HCT116 (cell line): ENCODE measurements around the gene ZNF433. TPM values are rescaled to one million over a fixed set of nuclear protein-coding genes. Genes with fewer than 3 reads are reported as not detected.

ENCODE experiments used
- ATAC-seq: fragments of 200-7000 bp; cut with Tn5 transposase; 2 replicates; pipeline ENCODE4 v1.9.1; 2020; ENCODE audit warnings: mild to moderate bottlenecking, moderate library complexity
- BruUV-seq: library from RNA; stranded (reverse); fragments of 400-500 nt; replicated peaks from 2 replicates; lab custom pipeline; 2021; lab: Mats Ljungman, UMichigan
- CTCF ChIA-PET: fragments of 300-600 bp; sonication (Branson Sonifier 250); formaldehyde crosslinking; loops from one replicate; lab custom pipeline; 2021; ENCODE audit warnings: antibody characterized with exemption; lab: Charles Lee
- POLR2A ChIA-PET: fragments of 300-600, 350-600 bp; sonication (Branson Sonifier 250); formaldehyde crosslinking; loops from one replicate; lab custom pipeline; 2021; ENCODE audit warnings: antibody characterized with exemption; lab: Charles Lee
- RAD21 ChIA-PET, 2 experiments: fragments of 300-600 bp; sonication (Branson Sonifier 250); formaldehyde crosslinking; loops; one replicate each; lab custom pipeline; 2023; ENCODE audit warnings: low total read pairs in 2 of 2; ENCODE audit not compliant: uncharacterized antibody in 2 of 2, unreplicated experiment in 2 of 2, low non-redundant PET in 1 of 2; lab: Charles Lee
- DNase-seq: peaks from one replicate; pipeline ENCODE4 v3.0.0-alpha.2; 2010; ENCODE audit warnings: low read depth, low spot score
- H2AFZ ChIP-seq: fragments of 200-600 bp; shearing (Covaris generic), sonication (generic); 2 replicates; pipeline ENCODE4 v1.6.1; 2017; ENCODE audit warnings: low read depth, mixed run types, mixed read lengths, antibody characterized with exemption, low read length; ENCODE audit not compliant: poor library complexity, severe bottlenecking
- H3K27ac ChIP-seq: 2 replicates; pipeline ENCODE4 v1.5.1; 2012; ENCODE audit warnings: low read depth, low read length
- H3K27me3 ChIP-seq: fragments of 200-600 bp; sonication (generic); 2 replicates; pipeline ENCODE4 v1.6.1; 2016; ENCODE audit warnings: mixed run types, low read length, mixed read lengths; ENCODE audit not compliant: insufficient read depth
- H3K36me3 ChIP-seq, 2 experiments: fragments of 200-500 bp in 1 of 2; fragments of 200-600 bp in 1 of 2; sonication (Bioruptor generic) in 1 of 2; sonication (generic) in 1 of 2; 2 replicates each; pipeline versions ENCODE4 v1.5.1 to v1.6.1; 2014 to 2016; ENCODE audit warnings: low read length in 2 of 2, inconsistent platforms in 1 of 2, mixed read lengths in 1 of 2, mixed run types in 1 of 2; ENCODE audit not compliant: insufficient read depth in 2 of 2, control insufficient read depth in 1 of 2
- H3K4me1 ChIP-seq, 2 experiments: fragments of 200-600 bp in 1 of 2; sonication (generic) in 1 of 2; 2 replicates each; pipeline versions ENCODE4 v1.5.1 to v1.6.1; 2012 to 2017; ENCODE audit warnings: low read length in 2 of 2, inconsistent platforms in 1 of 2, mild to moderate bottlenecking in 1 of 2, mixed read lengths in 1 of 2, mixed run types in 1 of 2, moderate library complexity in 1 of 2; ENCODE audit not compliant: insufficient read depth in 2 of 2, control insufficient read depth in 1 of 2
- H3K4me2 ChIP-seq: fragments of 200-600 bp; sonication (generic); 2 replicates; pipeline ENCODE4 v1.6.1; 2017; ENCODE audit warnings: mixed run types, low read length, mixed read lengths
- H3K4me3 ChIP-seq, 2 experiments: fragments of 200-600 bp in 1 of 2; sonication (generic) in 1 of 2; replicated peaks in 1 of 2; 2 replicates each; pipeline ENCODE4 v1.5.1; 2011 to 2016; ENCODE audit warnings: low read length in 2 of 2, control low read depth in 1 of 2, low read depth in 1 of 2, mild to moderate bottlenecking in 1 of 2, mixed read lengths in 1 of 2, mixed run types in 1 of 2
- H3K79me2 ChIP-seq: fragments of 200-600 bp; sonication (generic); 2 replicates; pipeline ENCODE4 v1.6.1; 2017; ENCODE audit warnings: mild to moderate bottlenecking, mixed run types, low read length, moderate library complexity, mixed read lengths; ENCODE audit not compliant: insufficient read depth
- H3K9ac ChIP-seq: fragments of 200-600 bp; sonication (generic); 2 replicates; pipeline ENCODE4 v1.6.1; 2016; ENCODE audit warnings: low read length, mixed read lengths
- H3K9me2 ChIP-seq: fragments of 200-600 bp; sonication (generic), shearing (Covaris generic); 2 replicates; pipeline ENCODE4 v1.6.1; 2017; ENCODE audit warnings: mixed run types, mild to moderate bottlenecking, moderate library complexity; ENCODE audit not compliant: insufficient read depth
- H3K9me3 ChIP-seq, 2 experiments: fragments of 200-500 bp in 1 of 2; fragments of 200-600 bp in 1 of 2; sonication (Bioruptor generic) in 1 of 2; sonication (generic) in 1 of 2; 2 replicates each; pipeline ENCODE4 v1.6.1; 2014 to 2017; ENCODE audit warnings: low read length in 2 of 2, mixed read lengths in 2 of 2, inconsistent platforms in 1 of 2, low read depth in 1 of 2, mild to moderate bottlenecking in 1 of 2, mixed run types in 1 of 2, moderate library complexity in 1 of 2; ENCODE audit not compliant: control insufficient read depth in 1 of 2, insufficient read depth in 1 of 2
- H4K20me1 ChIP-seq: fragments of 200-600 bp; sonication (generic), shearing (Covaris generic); 2 replicates; pipeline ENCODE4 v1.6.1; 2017; ENCODE audit warnings: mixed run types, mild to moderate bottlenecking, moderate library complexity; ENCODE audit not compliant: insufficient read depth
- CBX3 ChIP-seq: IDR thresholded peaks from 2 replicates; pipeline ENCODE4 v1.6.1; 2012; ENCODE audit warnings: low read depth
- CEBPB ChIP-seq: IDR thresholded peaks from 2 replicates; pipeline ENCODE4 v1.6.1; 2012; ENCODE audit warnings: low read depth
- EGR1 ChIP-seq: IDR thresholded peaks from 2 replicates; pipeline ENCODE4 v1.6.1; 2012; ENCODE audit warnings: low read depth
- ELF1 ChIP-seq: IDR thresholded peaks from 2 replicates; pipeline ENCODE4 v1.6.1; 2012; ENCODE audit warnings: low read depth, borderline replicate concordance
- EZH2 ChIP-seq: fragments of 200-600 bp; sonication (generic); IDR thresholded peaks from 2 replicates; pipeline ENCODE4 v1.6.1; 2017; ENCODE audit warnings: antibody characterized with exemption, mixed run types
- EZH2phosphoT487 ChIP-seq: fragments of 200-600 bp; IDR thresholded peaks from 2 replicates; pipeline ENCODE4 v1.6.1; 2018; ENCODE audit warnings: antibody characterized with exemption, borderline replicate concordance
- JUND ChIP-seq: IDR thresholded peaks from 2 replicates; pipeline ENCODE4 v1.6.1; 2012
- POLR2AphosphoS5 ChIP-seq: IDR thresholded peaks from 2 replicates; pipeline ENCODE4 v1.6.1; 2011; ENCODE audit warnings: mild to moderate bottlenecking, low read depth, low read length, moderate library complexity
- RAD21 ChIP-seq: IDR thresholded peaks from 2 replicates; pipeline ENCODE4 v1.6.1; 2012; ENCODE audit warnings: low read depth, mild to moderate bottlenecking
- SIN3A ChIP-seq: IDR thresholded peaks from 2 replicates; pipeline ENCODE4 v1.6.1; 2012; ENCODE audit warnings: low read depth
- SP1 ChIP-seq: IDR thresholded peaks from 2 replicates; pipeline ENCODE4 v1.6.1; 2012; ENCODE audit warnings: low read depth
- SRF ChIP-seq: IDR thresholded peaks from 2 replicates; pipeline ENCODE4 v1.6.1; 2012; ENCODE audit warnings: low read depth
- TCF7L2 ChIP-seq: IDR thresholded peaks from 2 replicates; pipeline ENCODE4 v1.7.0; 2011; ENCODE audit warnings: borderline replicate concordance, inconsistent platforms; ENCODE audit not compliant: insufficient read depth, insufficient read length; ENCODE audit errors: extremely low read depth
- YY1 ChIP-seq: IDR thresholded peaks from 2 replicates; pipeline ENCODE4 v1.6.1; 2011; ENCODE audit warnings: low read length, low read depth, moderate library complexity, mild to moderate bottlenecking; ENCODE audit not compliant: insufficient replicate concordance; ENCODE audit errors: extremely low read depth
- ZNF274 ChIP-seq: fragments of 200-500 bp; sonication (Bioruptor generic); IDR thresholded peaks from 2 replicates; pipeline ENCODE4 v1.6.1; 2014; ENCODE audit warnings: mild to moderate bottlenecking, low read depth, low read length, inconsistent platforms
- intact Hi-C: fragments of 100-400 bp; cut with micrococcal nuclease; formaldehyde crosslinking; loops from 2 replicates; pipeline ENCODE4 v1.10.0; 2022
- total RNA-seq: library from RNA; stranded (reverse); gene quantifications from one replicate; pipeline ENCODE4 v1.2.1, GENCODE V29; 2021; ENCODE audit not compliant: unreplicated experiment
- TF ChIP-seq, protein P1 (sequence below): IDR thresholded peaks from 2 replicates; pipeline ENCODE4 v1.6.1; 2012
- TF ChIP-seq, protein P2 (sequence below): IDR thresholded peaks from 2 replicates; pipeline ENCODE4 v1.6.1; 2012; ENCODE audit warnings: low read depth
- TF ChIP-seq, protein P3 (sequence below), 3 experiments: fragments of 200-600 bp in 1 of 3; sonication (generic) in 1 of 3; IDR thresholded peaks in 2 of 3; conservative IDR thresholded peaks in 1 of 3; 2 replicates each; pipeline ENCODE4 v1.5.1; 2012 to 2017; ENCODE audit warnings: low read depth in 2 of 3, low read length in 2 of 3, antibody characterized with exemption in 1 of 3, borderline replicate concordance in 1 of 3, control low read depth in 1 of 3, mild to moderate bottlenecking in 1 of 3, mixed read lengths in 1 of 3, mixed run types in 1 of 3, moderate library complexity in 1 of 3; ENCODE audit not compliant: insufficient read depth in 1 of 3
- TF ChIP-seq, protein P4 (sequence below): IDR thresholded peaks from 2 replicates; pipeline ENCODE4 v1.6.1; 2012
- TF ChIP-seq, protein P5 (sequence below): IDR thresholded peaks from 2 replicates; pipeline ENCODE4 v1.6.1; 2011; ENCODE audit warnings: mild to moderate bottlenecking, low read length, moderate library complexity; ENCODE audit not compliant: insufficient replicate concordance; ENCODE audit errors: extremely low read depth

ZNF433 gene
- total RNA-seq, 1 experiment from 2014 or later = not detected

DNA sequence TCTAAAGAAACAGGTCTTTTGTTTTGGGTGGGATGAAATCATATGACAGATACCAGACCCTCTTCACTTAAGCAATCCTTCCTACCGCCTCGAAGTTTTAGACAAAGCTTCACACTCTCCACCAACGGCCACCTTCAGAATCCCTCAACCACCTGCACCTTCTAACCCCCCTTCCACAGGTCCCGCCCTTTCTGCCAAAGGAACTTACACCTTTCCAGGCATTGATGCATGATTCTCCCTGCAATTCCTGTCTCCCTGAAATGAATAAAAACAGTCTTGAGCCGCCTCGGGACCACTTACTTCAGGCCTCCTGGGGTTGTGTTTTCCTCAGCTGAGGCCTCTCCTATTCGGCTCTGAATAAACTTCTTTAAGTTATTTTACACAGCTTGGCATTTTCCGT lies 859 bp downstream of the ZNF433 start:
- Histone ChIP-seq H3K4me3 (no peak overlapping the region), H3K36me3 (no peaks in the 10 kb centered on the region), H4K20me1 (no peaks in the 10 kb centered on the region), H3K4me1 (no peaks in the 10 kb centered on the region), H3K27ac (no peak overlapping the region), H2AFZ (no peak overlapping the region), H3K79me2 (no peaks in the 10 kb centered on the region), H3K4me2 (no peak overlapping the region), H3K9ac (no peak overlapping the region), H3K27me3 (no peaks in the 10 kb centered on the region), H3K9me2 (no peaks in the 10 kb centered on the region), H3K9me3 (peaks cover 0 to 7% of the 10 kb centered on the region in 2 experiments; a peak in 2 of 4 replicates)
- ChIA-PET RAD21 (no interaction called here), CTCF (no interaction called here), POLR2A (no interaction called here)
- no peak for TF ChIP-seq SIN3A
- TF ChIP-seq CBX3 = no peak
- no peak for TF ChIP-seq CEBPB
- no peak for TF ChIP-seq EZH2
- TF ChIP-seq YY1 = no peak
- TF ChIP-seq, protein P1, sequence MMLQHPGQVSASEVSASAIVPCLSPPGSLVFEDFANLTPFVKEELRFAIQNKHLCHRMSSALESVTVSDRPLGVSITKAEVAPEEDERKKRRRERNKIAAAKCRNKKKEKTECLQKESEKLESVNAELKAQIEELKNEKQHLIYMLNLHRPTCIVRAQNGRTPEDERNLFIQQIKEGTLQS = no peak
- no peak for TF ChIP-seq ZNF274
- no peak for TF ChIP-seq TCF7L2
- TF ChIP-seq RAD21 = no peak
- no peak for TF ChIP-seq EGR1
- TF ChIP-seq SRF = no peak
- TF ChIP-seq EZH2phosphoT487 = no peak
- TF ChIP-seq SP1 = no peak
- TF ChIP-seq, protein P2, sequence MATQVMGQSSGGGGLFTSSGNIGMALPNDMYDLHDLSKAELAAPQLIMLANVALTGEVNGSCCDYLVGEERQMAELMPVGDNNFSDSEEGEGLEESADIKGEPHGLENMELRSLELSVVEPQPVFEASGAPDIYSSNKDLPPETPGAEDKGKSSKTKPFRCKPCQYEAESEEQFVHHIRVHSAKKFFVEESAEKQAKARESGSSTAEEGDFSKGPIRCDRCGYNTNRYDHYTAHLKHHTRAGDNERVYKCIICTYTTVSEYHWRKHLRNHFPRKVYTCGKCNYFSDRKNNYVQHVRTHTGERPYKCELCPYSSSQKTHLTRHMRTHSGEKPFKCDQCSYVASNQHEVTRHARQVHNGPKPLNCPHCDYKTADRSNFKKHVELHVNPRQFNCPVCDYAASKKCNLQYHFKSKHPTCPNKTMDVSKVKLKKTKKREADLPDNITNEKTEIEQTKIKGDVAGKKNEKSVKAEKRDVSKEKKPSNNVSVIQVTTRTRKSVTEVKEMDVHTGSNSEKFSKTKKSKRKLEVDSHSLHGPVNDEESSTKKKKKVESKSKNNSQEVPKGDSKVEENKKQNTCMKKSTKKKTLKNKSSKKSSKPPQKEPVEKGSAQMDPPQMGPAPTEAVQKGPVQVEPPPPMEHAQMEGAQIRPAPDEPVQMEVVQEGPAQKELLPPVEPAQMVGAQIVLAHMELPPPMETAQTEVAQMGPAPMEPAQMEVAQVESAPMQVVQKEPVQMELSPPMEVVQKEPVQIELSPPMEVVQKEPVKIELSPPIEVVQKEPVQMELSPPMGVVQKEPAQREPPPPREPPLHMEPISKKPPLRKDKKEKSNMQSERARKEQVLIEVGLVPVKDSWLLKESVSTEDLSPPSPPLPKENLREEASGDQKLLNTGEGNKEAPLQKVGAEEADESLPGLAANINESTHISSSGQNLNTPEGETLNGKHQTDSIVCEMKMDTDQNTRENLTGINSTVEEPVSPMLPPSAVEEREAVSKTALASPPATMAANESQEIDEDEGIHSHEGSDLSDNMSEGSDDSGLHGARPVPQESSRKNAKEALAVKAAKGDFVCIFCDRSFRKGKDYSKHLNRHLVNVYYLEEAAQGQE = no peak
- TF ChIP-seq, protein P3, sequence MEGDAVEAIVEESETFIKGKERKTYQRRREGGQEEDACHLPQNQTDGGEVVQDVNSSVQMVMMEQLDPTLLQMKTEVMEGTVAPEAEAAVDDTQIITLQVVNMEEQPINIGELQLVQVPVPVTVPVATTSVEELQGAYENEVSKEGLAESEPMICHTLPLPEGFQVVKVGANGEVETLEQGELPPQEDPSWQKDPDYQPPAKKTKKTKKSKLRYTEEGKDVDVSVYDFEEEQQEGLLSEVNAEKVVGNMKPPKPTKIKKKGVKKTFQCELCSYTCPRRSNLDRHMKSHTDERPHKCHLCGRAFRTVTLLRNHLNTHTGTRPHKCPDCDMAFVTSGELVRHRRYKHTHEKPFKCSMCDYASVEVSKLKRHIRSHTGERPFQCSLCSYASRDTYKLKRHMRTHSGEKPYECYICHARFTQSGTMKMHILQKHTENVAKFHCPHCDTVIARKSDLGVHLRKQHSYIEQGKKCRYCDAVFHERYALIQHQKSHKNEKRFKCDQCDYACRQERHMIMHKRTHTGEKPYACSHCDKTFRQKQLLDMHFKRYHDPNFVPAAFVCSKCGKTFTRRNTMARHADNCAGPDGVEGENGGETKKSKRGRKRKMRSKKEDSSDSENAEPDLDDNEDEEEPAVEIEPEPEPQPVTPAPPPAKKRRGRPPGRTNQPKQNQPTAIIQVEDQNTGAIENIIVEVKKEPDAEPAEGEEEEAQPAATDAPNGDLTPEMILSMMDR (IDR thresholded peaks at IDR 0.05 in 2 of 3, conservative IDR thresholded peaks at IDR 0.05 in 1 of 3; ENCODE audit: borderline replicate concordance in 1 of 3, insufficient read depth in 1 of 3, low read depth in 2 of 3, low read length in 2 of 3) = no peak
- TF ChIP-seq POLR2AphosphoS5 = no peak
- TF ChIP-seq, protein P4, sequence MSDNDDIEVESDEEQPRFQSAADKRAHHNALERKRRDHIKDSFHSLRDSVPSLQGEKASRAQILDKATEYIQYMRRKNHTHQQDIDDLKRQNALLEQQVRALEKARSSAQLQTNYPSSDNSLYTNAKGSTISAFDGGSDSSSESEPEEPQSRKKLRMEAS = no peak
- TF ChIP-seq, protein P5, sequence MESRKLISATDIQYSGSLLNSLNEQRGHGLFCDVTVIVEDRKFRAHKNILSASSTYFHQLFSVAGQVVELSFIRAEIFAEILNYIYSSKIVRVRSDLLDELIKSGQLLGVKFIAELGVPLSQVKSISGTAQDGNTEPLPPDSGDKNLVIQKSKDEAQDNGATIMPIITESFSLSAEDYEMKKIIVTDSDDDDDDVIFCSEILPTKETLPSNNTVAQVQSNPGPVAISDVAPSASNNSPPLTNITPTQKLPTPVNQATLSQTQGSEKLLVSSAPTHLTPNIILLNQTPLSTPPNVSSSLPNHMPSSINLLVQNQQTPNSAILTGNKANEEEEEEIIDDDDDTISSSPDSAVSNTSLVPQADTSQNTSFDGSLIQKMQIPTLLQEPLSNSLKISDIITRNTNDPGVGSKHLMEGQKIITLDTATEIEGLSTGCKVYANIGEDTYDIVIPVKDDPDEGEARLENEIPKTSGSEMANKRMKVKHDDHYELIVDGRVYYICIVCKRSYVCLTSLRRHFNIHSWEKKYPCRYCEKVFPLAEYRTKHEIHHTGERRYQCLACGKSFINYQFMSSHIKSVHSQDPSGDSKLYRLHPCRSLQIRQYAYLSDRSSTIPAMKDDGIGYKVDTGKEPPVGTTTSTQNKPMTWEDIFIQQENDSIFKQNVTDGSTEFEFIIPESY = no peak
- TF ChIP-seq ELF1 = no peak
- no peak for TF ChIP-seq JUND
- BruUV-seq = no TSS peak
- DNase-seq (no peak), ATAC-seq (no peak)
- intact Hi-C loops = no loop called here
